GM23338 (cell line): Measurements from ENCODE around the gene DACT1.

ENCODE experiments used
- CREB1 ChIP-seq: fragments of 250-450 bp; sonication (Bioruptor Pico); IDR thresholded peaks from 2 replicates; pipeline ENCODE4 v1.5.0; 2020; ENCODE audit warnings: low read depth, mild to moderate bottlenecking, moderate library complexity
- CTCF ChIP-seq, 2 experiments: fragments of 200-600 bp in 1 of 2; sonication (generic) in 1 of 2; conservative IDR thresholded peaks; 2 replicates each; pipeline versions ENCODE4 v1.5.1 to v1.6.1; 2016 to 2017; ENCODE audit warnings: antibody characterized with exemption in 2 of 2, low read depth in 2 of 2, mild to moderate bottlenecking in 2 of 2, moderate library complexity in 1 of 2
- ETS1 ChIP-seq: IDR thresholded peaks from 2 replicates; pipeline ENCODE4 v1.6.1; 2016; ENCODE audit warnings: antibody characterized with exemption
- EZH2 ChIP-seq: fragments of 200-600 bp; sonication (generic); IDR thresholded peaks from one replicate; pipeline ENCODE4 v1.8.0; 2017; ENCODE audit warnings: antibody characterized with exemption, mild to moderate bottlenecking, low read depth; ENCODE audit not compliant: unreplicated experiment
- EZH2phosphoT487 ChIP-seq: fragments of 200-600 bp; sonication (generic); IDR thresholded peaks from one replicate; pipeline ENCODE4 v1.8.1; 2018; ENCODE audit warnings: antibody characterized with exemption; ENCODE audit not compliant: unreplicated experiment
- JUNB ChIP-seq: IDR thresholded peaks from one replicate; pipeline ENCODE4 v1.6.1; 2016; ENCODE audit warnings: antibody characterized with exemption; ENCODE audit not compliant: unreplicated experiment
- POLR2AphosphoS5 ChIP-seq: IDR thresholded peaks from 2 replicates; pipeline ENCODE4 v1.6.1; 2016; ENCODE audit warnings: antibody characterized with exemption, low read depth
- REST ChIP-seq: IDR thresholded peaks from one replicate; pipeline ENCODE4 v1.6.1; 2018; ENCODE audit warnings: antibody characterized with exemption; ENCODE audit not compliant: unreplicated experiment
- ZNF114 ChIP-seq: fragments of 250-450 bp; sonication (Bioruptor Pico); IDR thresholded peaks from 2 replicates; pipeline ENCODE4 v1.5.0; 2020; ENCODE audit warnings: mild to moderate bottlenecking, moderate library complexity
- ZNF331 ChIP-seq: fragments of 250-450 bp; sonication (Bioruptor Pico); IDR thresholded peaks from 2 replicates; pipeline ENCODE4 v1.5.0; 2020; ENCODE audit warnings: low read depth, mild to moderate bottlenecking, moderate library complexity
- ZNF462 ChIP-seq: fragments of 250-450 bp; sonication (Bioruptor Pico); IDR thresholded peaks from 2 replicates; pipeline ENCODE4 v1.5.0; 2020; ENCODE audit warnings: mild to moderate bottlenecking, moderate library complexity

- TF ChIP-seq CTCF (conservative IDR thresholded peaks at IDR 0.05; ENCODE audit: low read depth in 2 of 2) (no peak), EZH2 (no peak), POLR2AphosphoS5 (no peak), REST (no peak), EZH2phosphoT487 (no peak), ZNF462 (CRISPR knock-in tag) (no peak), CREB1 (CRISPR knock-in tag) (no peak), ETS1 (no peak), JUNB (no peak), ZNF114 (CRISPR knock-in tag) (no peak), ZNF331 (no peak)
Measured at GRCh38 chr14:58620011-58620410, 17.8 kb upstream of the DACT1 start.
